ENCODE data around the gene DHRS12.

DNA sequence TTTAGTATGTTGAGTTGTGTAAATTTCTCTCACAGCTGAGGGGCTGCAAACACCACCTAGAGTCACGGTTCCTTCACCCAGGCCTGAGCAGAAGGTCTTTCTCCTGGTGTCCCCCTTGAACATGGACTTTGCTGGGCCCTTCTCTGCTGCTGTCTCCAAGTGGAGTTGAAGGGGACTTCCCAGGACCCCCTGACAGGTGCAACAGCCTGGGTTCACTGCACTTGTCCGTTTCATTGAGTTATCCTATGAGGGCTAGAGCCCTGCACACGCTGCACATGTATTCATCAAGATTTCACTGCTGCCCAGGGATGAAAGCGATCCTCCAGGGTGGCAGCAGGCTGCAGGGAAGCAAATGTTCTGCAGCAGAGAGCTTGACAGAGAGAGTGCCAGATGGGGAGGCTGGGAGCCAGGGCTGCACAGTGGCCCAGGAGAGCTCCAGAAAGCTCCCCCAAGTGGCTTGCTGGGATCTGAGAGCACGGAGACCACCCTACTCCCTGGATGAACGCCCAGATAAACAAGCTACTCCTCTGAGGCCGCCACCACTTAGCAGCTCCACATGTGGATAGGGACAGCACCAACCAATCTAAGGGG lies 30.7 kb upstream of the DHRS12 start:
- TF ChIP-seq TAF1 (IDR thresholded peaks at IDR 0.05; ENCODE audit: borderline replicate concordance, low read depth, low read length) (no peak), POLR2AphosphoS5 (IDR thresholded peaks at IDR 0.05; ENCODE audit: low read depth, low read length) (no peak), POLR2A (IDR thresholded peaks at IDR 0.05; ENCODE audit: low read depth, low read length) (no peak)

Measured in GM12892 (cell line).